ENCODE results near the gene FHL2. TPM values are rescaled to one million over a fixed set of nuclear protein-coding genes. Genes with fewer than 3 reads are reported as not detected.

The FHL2 gene
- total and polyA plus RNA-seq, 2 of the 13 experiments (the other 11 are each of a cell fraction or from before 2014, with no cell fraction given): 1.9 to 74.8 TPM

DNA sequence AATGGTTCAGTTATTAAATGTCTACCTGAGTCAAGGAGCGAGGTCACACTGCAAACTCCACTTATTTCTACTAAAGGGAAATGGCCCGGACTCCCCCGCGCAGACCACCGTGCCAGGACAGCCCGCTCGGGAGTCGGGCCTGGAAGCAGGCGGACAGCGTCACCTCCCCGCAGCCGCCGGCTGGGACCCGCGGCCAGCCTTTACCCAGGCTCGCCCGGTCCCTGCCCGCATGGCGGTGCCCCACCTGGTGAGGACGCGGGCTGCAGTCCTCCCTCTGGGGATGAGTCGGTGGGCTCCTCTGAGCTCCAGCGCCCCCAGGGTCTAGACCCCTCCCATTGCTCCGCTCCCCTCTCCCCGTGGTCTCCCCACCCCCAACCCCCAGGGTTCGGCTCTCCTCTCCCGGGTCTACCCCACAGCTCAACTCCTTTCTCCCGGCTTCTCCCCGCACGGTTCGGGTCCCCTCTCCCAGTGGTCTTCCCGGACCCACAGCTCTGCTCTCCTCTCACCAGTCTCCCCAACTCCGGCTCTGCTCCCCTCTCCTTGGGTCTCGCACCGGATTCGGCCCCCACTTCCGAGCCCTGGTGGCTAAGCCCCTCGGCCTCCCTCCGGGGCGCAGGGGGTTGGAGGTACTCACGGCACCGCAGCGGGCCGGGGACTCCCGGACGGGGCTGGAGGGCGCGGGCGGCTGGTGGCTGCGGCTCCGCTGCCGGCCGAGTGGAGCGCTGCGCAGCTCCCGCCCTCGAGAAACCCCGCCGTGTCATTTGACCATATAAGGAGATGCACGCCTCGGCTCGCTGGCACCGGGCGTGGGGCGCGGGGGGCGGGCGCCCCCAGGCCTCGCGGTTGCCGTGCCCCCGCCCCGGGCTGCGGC is at the start of gene FHL2 (continued):
- TF ChIP-seq, protein P1, sequence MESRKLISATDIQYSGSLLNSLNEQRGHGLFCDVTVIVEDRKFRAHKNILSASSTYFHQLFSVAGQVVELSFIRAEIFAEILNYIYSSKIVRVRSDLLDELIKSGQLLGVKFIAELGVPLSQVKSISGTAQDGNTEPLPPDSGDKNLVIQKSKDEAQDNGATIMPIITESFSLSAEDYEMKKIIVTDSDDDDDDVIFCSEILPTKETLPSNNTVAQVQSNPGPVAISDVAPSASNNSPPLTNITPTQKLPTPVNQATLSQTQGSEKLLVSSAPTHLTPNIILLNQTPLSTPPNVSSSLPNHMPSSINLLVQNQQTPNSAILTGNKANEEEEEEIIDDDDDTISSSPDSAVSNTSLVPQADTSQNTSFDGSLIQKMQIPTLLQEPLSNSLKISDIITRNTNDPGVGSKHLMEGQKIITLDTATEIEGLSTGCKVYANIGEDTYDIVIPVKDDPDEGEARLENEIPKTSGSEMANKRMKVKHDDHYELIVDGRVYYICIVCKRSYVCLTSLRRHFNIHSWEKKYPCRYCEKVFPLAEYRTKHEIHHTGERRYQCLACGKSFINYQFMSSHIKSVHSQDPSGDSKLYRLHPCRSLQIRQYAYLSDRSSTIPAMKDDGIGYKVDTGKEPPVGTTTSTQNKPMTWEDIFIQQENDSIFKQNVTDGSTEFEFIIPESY (CRISPR knock-in tag; IDR thresholded peaks at IDR 0.05): peak; percentile 91
- TF ChIP-seq BCL3 (CRISPR knock-in tag; IDR thresholded peaks at IDR 0.05): 0 out of 2 replicates have a peak, but pooled peaks have one; percentile 15
- peak; percentile 23; the same call in 1 of the 2 replicates for TF ChIP-seq ERF (CRISPR knock-in tag; IDR thresholded peaks at IDR 0.05)
- TF ChIP-seq ZNF607 (CRISPR knock-in tag; IDR thresholded peaks at IDR 0.05; ENCODE audit: borderline replicate concordance): no peak
- TF ChIP-seq RXRB (CRISPR knock-in tag; IDR thresholded peaks at IDR 0.05; ENCODE audit: borderline replicate concordance): no peak
- TF ChIP-seq FOXC1 (CRISPR knock-in tag; IDR thresholded peaks at IDR 0.05; ENCODE audit: borderline replicate concordance): 0 out of 2 replicates have a peak, but pooled peaks have one; percentile 30
- TF ChIP-seq ZFP82 (CRISPR knock-in tag; IDR thresholded peaks at IDR 0.05; ENCODE audit: borderline replicate concordance): no peak
- peak; percentile 65; the same call in 1 of the 2 replicates for TF ChIP-seq ZBTB42 (CRISPR knock-in tag; IDR thresholded peaks at IDR 0.05)
- peak; percentile 73; the same call in 1 of the 2 replicates for TF ChIP-seq ZNF691 (CRISPR knock-in tag; IDR thresholded peaks at IDR 0.05; ENCODE audit: borderline replicate concordance, low read depth)
- no peak for TF ChIP-seq GATAD2A (CRISPR knock-in tag; IDR thresholded peaks at IDR 0.05)
- TF ChIP-seq ZNF891 (CRISPR knock-in tag; IDR thresholded peaks at IDR 0.05): 0 out of 2 replicates have a peak, but pooled peaks have one; percentile 67
- peak; percentile 35; the same call in 1 of the 2 replicates for TF ChIP-seq KDM5B (CRISPR knock-in tag; IDR thresholded peaks at IDR 0.05; ENCODE audit: borderline replicate concordance)
- no peak for TF ChIP-seq RFXANK (CRISPR knock-in tag; IDR thresholded peaks at IDR 0.05)
- TF ChIP-seq ZNF788 (CRISPR knock-in tag; IDR thresholded peaks at IDR 0.05; ENCODE audit: borderline replicate concordance): peak; percentile 62; the same call in 1 of the 2 replicates
- TF ChIP-seq GFI1 (CRISPR knock-in tag; IDR thresholded peaks at IDR 0.05; ENCODE audit: borderline replicate concordance): peak; percentile 51; the same call in 1 of the 2 replicates
- no peak for TF ChIP-seq TERF1 (CRISPR knock-in tag; IDR thresholded peaks at IDR 0.05)
- no peak; the same call in 1 of the 2 replicates for TF ChIP-seq PAX8 (CRISPR knock-in tag; IDR thresholded peaks at IDR 0.05; ENCODE audit: borderline replicate concordance)
- TF ChIP-seq SOX13 (IDR thresholded peaks at IDR 0.05): no peak
- no peak for TF ChIP-seq SOX13 (CRISPR knock-in tag; conservative IDR thresholded peaks at IDR 0.05 in 1 of 2, IDR thresholded peaks at IDR 0.05 in 1 of 2)
- no peak for TF ChIP-seq KMT2B (CRISPR knock-in tag; IDR thresholded peaks at IDR 0.05)
- 0 out of 2 replicates have a peak, but pooled peaks have one; percentile 29 for TF ChIP-seq ZNF138 (CRISPR knock-in tag; IDR thresholded peaks at IDR 0.05; ENCODE audit: low read depth)
- TF ChIP-seq HDAC1 (CRISPR knock-in tag; IDR thresholded peaks at IDR 0.05): 0 out of 2 replicates have a peak, but pooled peaks have one; percentile 20
- no peak for TF ChIP-seq SNAPC5 (CRISPR knock-in tag; IDR thresholded peaks at IDR 0.05; ENCODE audit: borderline replicate concordance)

All from HepG2 (cell line).